Measurements from ENCODE around the gene ACSF3. TPM values are rescaled to one million over a fixed set of nuclear protein-coding genes. Genes with fewer than 3 reads are reported as not detected.
"Not testable (repeated sequence)": the region's sequence is repeated elsewhere in the genome, so short reads cannot be mapped to it uniquely, and the experiment has no call there.

ACSF3 gene
- total RNA-seq, 2 experiments from 2014 or later, result 112 to 143 TPM

DNA sequence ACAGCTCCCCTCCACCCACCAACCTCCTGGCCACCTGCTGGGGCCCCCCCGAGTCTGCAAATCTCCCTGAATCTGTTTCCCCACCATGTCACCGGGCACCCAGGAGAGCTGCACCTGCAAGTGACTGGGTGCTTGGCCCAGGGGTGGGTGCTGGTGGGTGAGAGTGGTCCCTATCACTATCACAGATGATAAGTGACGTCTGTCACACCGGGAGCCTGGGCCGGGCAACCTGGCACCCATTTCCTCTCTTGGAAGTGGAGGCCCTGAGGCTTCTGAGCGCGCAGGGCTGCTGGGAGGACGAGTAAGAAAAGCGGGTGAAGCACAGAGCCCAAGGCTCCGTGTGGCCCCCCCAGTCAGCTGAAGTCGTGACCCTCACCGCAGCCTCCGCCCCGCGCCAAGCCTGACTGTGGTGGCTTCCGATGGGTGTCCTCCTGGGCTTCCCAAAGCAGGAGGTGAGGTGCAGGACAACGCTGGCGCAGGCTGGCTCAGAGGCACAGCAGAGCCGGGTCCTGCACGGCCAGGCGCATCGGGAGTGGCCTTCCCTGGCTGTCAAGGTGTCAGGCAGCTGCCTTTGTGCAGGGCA is 21.0 kb upstream of the ACSF3 start:
- Histone ChIP-seq H3K9me3 (ENCODE audit: low read length) (0 out of 2 replicates have a peak, but pooled peaks cover 6% of the 10 kb centered on the region), H3K9me2 (ENCODE audit: insufficient read depth, low read length) (no peaks in the 10 kb centered on the region), H3K36me3 (ENCODE audit: insufficient read depth, low read length) (no peaks in the 10 kb centered on the region), H2AFZ (ENCODE audit: low read length) (no peak overlapping the region), H3K4me2 (ENCODE audit: low read length) (no peak overlapping the region), H3K27ac (ENCODE audit: low read depth, low read length, poor library complexity, severe bottlenecking) (no peak overlapping the region), H3K79me2 (ENCODE audit: insufficient read depth, low read depth, low read length) (no peaks in the 10 kb centered on the region), H3K4me1 (ENCODE audit: insufficient read depth, low read length, poor library complexity, severe bottlenecking) (peaks cover 5% of the 10 kb centered on the region), H3K4me3 (ENCODE audit: low read depth, low read length, poor library complexity, severe bottlenecking) (no peak overlapping the region), H4K20me1 (ENCODE audit: insufficient read depth, low read length) (no peaks in the 10 kb centered on the region)
- no peak for DNase-seq (ENCODE audit: low spot score)
- POLR2A ChIA-PET, result no interaction called here
- BruUV-seq (replicated peaks), result no TSS peak
- CTCF ChIA-PET (ENCODE audit: unreplicated experiment), result no interaction called here
- intact Hi-C loops (cut with micrococcal nuclease; ENCODE audit: unreplicated experiment), result no loop called here
- no peak for TF ChIP-seq CTCF (conservative IDR thresholded peaks at IDR 0.05; ENCODE audit: low read length)
- TF ChIP-seq EZH2phosphoT487 (IDR thresholded peaks at IDR 0.05; ENCODE audit: borderline replicate concordance, low read depth, low read length), result no peak

DNA sequence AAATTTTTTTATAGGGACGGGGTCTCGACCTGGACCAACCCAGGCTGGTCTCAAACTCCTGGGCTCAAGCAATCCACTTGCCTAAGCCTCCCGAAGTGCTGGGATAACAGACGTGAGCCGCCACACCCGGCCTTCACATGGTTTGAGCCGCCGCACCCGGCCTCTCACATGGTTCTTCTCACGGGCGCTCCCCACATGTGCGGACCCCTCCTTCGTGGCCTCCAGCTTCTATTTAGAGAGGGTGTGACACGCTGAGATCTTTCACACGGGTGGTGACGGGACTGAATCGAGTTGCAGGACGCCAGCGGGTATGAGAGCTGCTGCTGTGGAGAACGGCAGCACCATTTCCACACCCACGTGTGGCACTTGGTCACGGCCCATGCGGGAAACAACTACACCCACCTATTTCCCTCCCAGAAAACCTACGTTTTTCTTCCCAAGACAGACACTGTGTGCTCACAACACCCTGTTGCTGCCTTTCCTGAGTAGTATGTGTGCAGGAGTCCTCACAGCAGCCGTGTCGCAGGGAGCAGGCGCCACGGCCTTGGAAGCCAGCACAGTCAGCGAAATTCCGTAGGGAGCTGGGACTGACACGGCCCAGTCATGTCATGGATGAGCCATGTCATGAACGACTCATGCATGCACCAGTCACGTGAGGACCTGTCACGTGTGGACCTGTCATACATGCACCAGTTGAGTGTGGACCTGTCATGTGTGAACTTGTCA is 20.1 kb upstream of the ACSF3 start:
- no peak overlapping the region for H3K4me3 ChIP-seq (ENCODE audit: low read depth, low read length, poor library complexity, severe bottlenecking)
- BruUV-seq (replicated peaks), result no TSS peak
- H2AFZ ChIP-seq (ENCODE audit: low read length), result no peak overlapping the region
- intact Hi-C loops (cut with micrococcal nuclease; ENCODE audit: unreplicated experiment), result no loop called here
- ChIA-PET POLR2A (no interaction called here), CTCF (ENCODE audit: unreplicated experiment) (no interaction called here)
- H3K79me2 ChIP-seq (ENCODE audit: insufficient read depth, low read depth, low read length), result no peaks in the 10 kb centered on the region
- H3K36me3 ChIP-seq (ENCODE audit: insufficient read depth, low read length), result no peaks in the 10 kb centered on the region
- H4K20me1 ChIP-seq (ENCODE audit: insufficient read depth, low read length), result no peaks in the 10 kb centered on the region
- no peak overlapping the region for H3K4me2 ChIP-seq (ENCODE audit: low read length)
- DNase-seq (ENCODE audit: low spot score), result no peak
- H3K9me2 ChIP-seq (ENCODE audit: insufficient read depth, low read length), result no peaks in the 10 kb centered on the region
- no peak overlapping the region for H3K27ac ChIP-seq (ENCODE audit: low read depth, low read length, poor library complexity, severe bottlenecking)
- TF ChIP-seq EZH2phosphoT487 (IDR thresholded peaks at IDR 0.05; ENCODE audit: borderline replicate concordance, low read depth, low read length) (no peak), CTCF (conservative IDR thresholded peaks at IDR 0.05; ENCODE audit: low read length) (no peak)
- 0 out of 2 replicates have a peak, but pooled peaks cover 6% of the 10 kb centered on the region for H3K9me3 ChIP-seq (ENCODE audit: low read length)
- no peaks in the 10 kb centered on the region for H3K4me1 ChIP-seq (ENCODE audit: insufficient read depth, low read length, poor library complexity, severe bottlenecking)

- H2AFZ ChIP-seq (ENCODE audit: low read length); intact Hi-C loops (cut with micrococcal nuclease; ENCODE audit: unreplicated experiment); H3K36me3 ChIP-seq (ENCODE audit: insufficient read depth, low read length); H3K4me1 ChIP-seq (ENCODE audit: insufficient read depth, low read length, poor library complexity, severe bottlenecking); H3K4me3 ChIP-seq (ENCODE audit: low read depth, low read length, poor library complexity, severe bottlenecking); H3K4me2 ChIP-seq (ENCODE audit: low read length); H3K9me3 ChIP-seq (ENCODE audit: low read length); CTCF ChIA-PET (ENCODE audit: unreplicated experiment); H3K79me2 ChIP-seq (ENCODE audit: insufficient read depth, low read depth, low read length); POLR2A ChIA-PET; BruUV-seq (replicated peaks); DNase-seq (ENCODE audit: low spot score); H4K20me1 ChIP-seq (ENCODE audit: insufficient read depth, low read length); H3K27ac ChIP-seq (ENCODE audit: low read depth, low read length, poor library complexity, severe bottlenecking); H3K9me2 ChIP-seq (ENCODE audit: insufficient read depth, low read length): not testable (repeated sequence)
These were observed 19.5 kb upstream of the ACSF3 start for GRCh38 chr16:89074072-89074674.
